Kasumi-1 (cell line): ENCODE measurements around the gene RIPK4.

Source experiments
- DNase-seq, 2 experiments: peaks; one replicate each; lab custom pipeline; 2025; lab: John Stamatoyannopoulos, UW

The RIPK4 gene

GRCh38 chr21:41769111-41769510, 2.3 kb upstream of the RIPK4 start:
- DNase-seq, result no peak

- peak; percentile 28 to 31 for DNase-seq
Observed at GRCh38 chr21:41768437-41769042, 1.7 kb upstream of the RIPK4 start.

- DNase-seq, result peak; percentile 18 to 38
Observed at GRCh38 chr21:41767606-41768436, 969 bp upstream of the RIPK4 start.

- no peak for DNase-seq
Observed at GRCh38 chr21:41765973-41766882, 624 bp downstream of the RIPK4 start.

- no peak for DNase-seq
Observed at GRCh38 chr21:41765420-41765821, 1.4 kb downstream of the RIPK4 start.

GRCh38 chr21:41764558-41765419, 2.1 kb downstream of the RIPK4 start:
- no peak for DNase-seq

- no peak for DNase-seq
Observed at GRCh38 chr21:41763996-41764395, 2.9 kb downstream of the RIPK4 start.

GRCh38 chr21:41763398-41763931, 3.4 kb downstream of the RIPK4 start:
- DNase-seq, result no peak

- DNase-seq, result no peak
Observed at GRCh38 chr21:41762753-41763152, 4.1 kb downstream of the RIPK4 start.

- DNase-seq, result peak; percentile 39 to 60
Observed at GRCh38 chr21:41761934-41762635, 4.8 kb downstream of the RIPK4 start.

- peak in 1 of 2 experiments; percentile 60 for DNase-seq
Observed at GRCh38 chr21:41761211-41761933, 5.5 kb downstream of the RIPK4 start.

GRCh38 chr21:41760411-41760810, 6.4 kb downstream of the RIPK4 start:
- DNase-seq, result no peak

- DNase-seq, result no peak
Observed at GRCh38 chr21:41759926-41760325, 6.9 kb downstream of the RIPK4 start.

GRCh38 chr21:41759214-41759840, 7.5 kb downstream of the RIPK4 start:
- DNase-seq, result no peak

GRCh38 chr21:41758550-41758949, 8.3 kb downstream of the RIPK4 start:
- DNase-seq, result no peak

- no peak for DNase-seq
Observed at GRCh38 chr21:41755934-41756773, 10.7 kb downstream of the RIPK4 start.

GRCh38 chr21:41755258-41755933, 11.5 kb downstream of the RIPK4 start:
- DNase-seq, result no peak

GRCh38 chr21:41754479-41754891, 12.4 kb downstream of the RIPK4 start:
- no peak for DNase-seq
